ENCODE results near the gene SYT13.

- TF ChIP-seq, protein P1, sequence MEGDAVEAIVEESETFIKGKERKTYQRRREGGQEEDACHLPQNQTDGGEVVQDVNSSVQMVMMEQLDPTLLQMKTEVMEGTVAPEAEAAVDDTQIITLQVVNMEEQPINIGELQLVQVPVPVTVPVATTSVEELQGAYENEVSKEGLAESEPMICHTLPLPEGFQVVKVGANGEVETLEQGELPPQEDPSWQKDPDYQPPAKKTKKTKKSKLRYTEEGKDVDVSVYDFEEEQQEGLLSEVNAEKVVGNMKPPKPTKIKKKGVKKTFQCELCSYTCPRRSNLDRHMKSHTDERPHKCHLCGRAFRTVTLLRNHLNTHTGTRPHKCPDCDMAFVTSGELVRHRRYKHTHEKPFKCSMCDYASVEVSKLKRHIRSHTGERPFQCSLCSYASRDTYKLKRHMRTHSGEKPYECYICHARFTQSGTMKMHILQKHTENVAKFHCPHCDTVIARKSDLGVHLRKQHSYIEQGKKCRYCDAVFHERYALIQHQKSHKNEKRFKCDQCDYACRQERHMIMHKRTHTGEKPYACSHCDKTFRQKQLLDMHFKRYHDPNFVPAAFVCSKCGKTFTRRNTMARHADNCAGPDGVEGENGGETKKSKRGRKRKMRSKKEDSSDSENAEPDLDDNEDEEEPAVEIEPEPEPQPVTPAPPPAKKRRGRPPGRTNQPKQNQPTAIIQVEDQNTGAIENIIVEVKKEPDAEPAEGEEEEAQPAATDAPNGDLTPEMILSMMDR (IDR thresholded peaks at IDR 0.05), result no peak
- TF ChIP-seq POLR2A (IDR thresholded peaks at IDR 0.05) (no peak), EP300 (IDR thresholded peaks at IDR 0.05) (no peak)
Observed at GRCh38 chr11:45334410-45334809, 48.3 kb upstream of the SYT13 start.

Measured in upper lobe of left lung (tissue), 4 donors.